ENCODE measurements around the gene KANSL3.

KANSL3 gene

GRCh38 chr2:96625571-96626552 lies 12.2 kb downstream of the KANSL3 start:
- in situ Hi-C loops (cut with HindIII; ENCODE audit: low sequenced_read_pairs), result no loop called here
- DNase-seq (ENCODE audit: low read depth), result no peak
- TF ChIP-seq CTCF (IDR thresholded peaks at IDR 0.05; ENCODE audit: low read depth, low read length, missing control alignments), result no peak
- H3K4me3 ChIP-seq (ENCODE audit: low read depth, low read length), result no peak overlapping the region

DNA sequence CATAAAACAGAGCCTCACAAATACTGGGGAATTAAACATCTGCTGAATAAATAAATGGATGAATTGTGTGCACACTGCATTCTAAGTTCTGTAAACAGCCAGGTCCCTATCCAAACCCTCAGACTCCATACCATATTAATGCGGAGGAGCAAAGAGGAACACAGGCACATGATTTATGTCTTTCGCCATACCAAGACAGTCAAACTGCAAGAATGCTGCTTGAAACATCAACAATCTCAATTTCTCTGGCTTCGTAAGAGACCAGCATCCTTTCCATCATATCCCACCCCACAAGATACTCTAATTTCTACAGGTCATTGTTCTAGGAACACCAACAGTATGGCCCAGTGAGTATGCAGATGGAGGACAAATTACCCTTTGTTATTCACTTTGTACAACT lies 15.0 kb downstream of the KANSL3 start:
- TF ChIP-seq CTCF (IDR thresholded peaks at IDR 0.05; ENCODE audit: low read depth, low read length, missing control alignments), result no peak
- in situ Hi-C loops (cut with HindIII; ENCODE audit: low sequenced_read_pairs), result no loop called here

DNA sequence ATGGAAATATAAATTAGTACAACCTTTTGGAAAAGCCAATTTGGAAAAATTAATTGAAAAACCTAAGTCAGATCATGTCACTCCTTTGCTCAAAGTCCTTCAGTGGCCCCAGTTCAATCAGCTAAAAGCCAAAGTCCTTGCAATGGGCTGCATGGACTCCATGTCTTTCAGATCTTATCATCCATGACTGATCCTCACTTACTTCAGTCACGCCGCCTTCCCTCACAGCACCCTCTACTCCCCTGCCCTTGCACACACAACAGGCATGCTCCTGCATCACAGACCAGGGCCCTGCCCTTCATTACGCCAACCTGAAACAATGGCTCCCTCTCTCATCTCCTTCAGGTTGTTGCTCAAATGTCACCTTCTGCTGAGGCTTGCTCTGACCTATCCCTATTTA lies 15.6 kb downstream of the KANSL3 start:
- TF ChIP-seq CTCF (IDR thresholded peaks at IDR 0.05; ENCODE audit: low read depth, low read length, missing control alignments), result no peak
- no peak overlapping the region for H3K4me3 ChIP-seq (ENCODE audit: low read depth, low read length)
- no peak for DNase-seq (ENCODE audit: low read depth)
- in situ Hi-C loops (cut with HindIII; ENCODE audit: low sequenced_read_pairs), result no loop called here

More for the DNA sequence above, 15.0 kb downstream of the KANSL3 start:
- no peak overlapping the region for H3K4me3 ChIP-seq (ENCODE audit: low read depth, low read length)
- no peak for DNase-seq (ENCODE audit: low read depth)

GRCh38 chr2:96618596-96619283 lies 19.4 kb downstream of the KANSL3 start:
- no peak for DNase-seq (ENCODE audit: low read depth)
- TF ChIP-seq CTCF (IDR thresholded peaks at IDR 0.05; ENCODE audit: low read depth, low read length, missing control alignments), result no peak
- in situ Hi-C loops (cut with HindIII; ENCODE audit: low sequenced_read_pairs), result no loop called here
- H3K4me3 ChIP-seq (ENCODE audit: low read depth, low read length), result no peak overlapping the region

DNA sequence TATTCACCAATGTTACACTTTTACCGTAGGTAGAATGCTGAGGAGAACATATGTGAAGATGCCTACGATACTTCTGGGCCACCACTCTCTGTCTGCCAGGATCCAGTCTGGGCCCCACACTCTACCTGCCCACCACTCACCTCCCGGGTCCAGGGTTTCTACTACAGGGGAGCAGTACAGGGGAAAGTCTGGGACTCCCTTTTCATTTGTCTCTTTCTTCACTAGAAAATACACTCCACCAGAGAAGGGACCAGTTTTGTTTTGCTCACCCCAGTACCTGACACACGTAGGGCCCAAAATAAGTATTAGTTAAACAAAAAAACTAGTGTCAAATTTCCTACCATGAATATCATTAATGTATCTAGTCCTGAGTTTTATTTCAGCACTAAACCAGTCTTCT lies 21.1 kb downstream of the KANSL3 start:
- TF ChIP-seq CTCF (IDR thresholded peaks at IDR 0.05; ENCODE audit: low read depth, low read length, missing control alignments), result no peak
- DNase-seq (ENCODE audit: low read depth), result no peak
- in situ Hi-C loops (cut with HindIII; ENCODE audit: low sequenced_read_pairs), result no loop called here
- H3K4me3 ChIP-seq (ENCODE audit: low read depth, low read length), result no peak overlapping the region

- no peak overlapping the region for H3K4me3 ChIP-seq (ENCODE audit: low read depth, low read length)
- no peak for DNase-seq (ENCODE audit: low read depth)
- TF ChIP-seq CTCF (IDR thresholded peaks at IDR 0.05; ENCODE audit: low read depth, low read length, missing control alignments), result no peak
- in situ Hi-C loops (cut with HindIII; ENCODE audit: low sequenced_read_pairs), result no loop called here
These were observed 21.6 kb downstream of the KANSL3 start for GRCh38 chr2:96616535-96616934.
